ENCODE results near the gene POU3F4. TPM values are rescaled to one million over a fixed set of nuclear protein-coding genes. Genes with fewer than 3 reads are reported as not detected.
A peak's percentile ranks its signal among the peaks of the same experiment; 100 is the strongest.

The POU3F4 gene
- total RNA-seq, result not detected
- polyA plus RNA-seq, result not detected

- Histone ChIP-seq H3K4me1 (ENCODE audit: insufficient read depth) (no peaks in the 10 kb centered on the region), H3K36me3 (ENCODE audit: insufficient read depth) (no peaks in the 10 kb centered on the region), H3K27ac (ENCODE audit: low read depth) (no peak within 1 kb of the TSS), H3K4me3 (ENCODE audit: low read depth, low read length) (no peak within 1 kb of the TSS)
- DNase-seq (ENCODE audit: extremely low spot score), result no peak
- 2% methylated on average over 25 of the region's 25 CpGs for WGBS
Observed at GRCh38 chrX:83508006-83508405, at the start of gene POU3F4. Gene POU3F4, plus strand, starts transcription at chrX:83508290. Its CDS starts 35 bp downstream, at chrX:83508325.

GRCh38 chrX:83469551-83469950, 38.5 kb upstream of the POU3F4 start:
- Histone ChIP-seq H3K4me3 (ENCODE audit: low read depth, low read length) (no peak overlapping the region), H3K27ac (ENCODE audit: low read depth) (no peak overlapping the region), H3K4me1 (ENCODE audit: insufficient read depth) (no peaks in the 10 kb centered on the region), H3K36me3 (ENCODE audit: insufficient read depth) (no peaks in the 10 kb centered on the region)
- no peak for DNase-seq (ENCODE audit: extremely low spot score)

- Histone ChIP-seq H3K4me3 (ENCODE audit: low read depth, low read length) (no peak overlapping the region), H3K4me1 (ENCODE audit: insufficient read depth) (no peaks in the 10 kb centered on the region), H3K36me3 (ENCODE audit: insufficient read depth) (no peaks in the 10 kb centered on the region), H3K27ac (ENCODE audit: low read depth) (no peak overlapping the region)
- WGBS, result 36% methylated on average over 2 of the region's 2 CpGs
- DNase-seq (ENCODE audit: extremely low spot score), result no peak
Observed at GRCh38 chrX:83495898-83496297, 12.2 kb upstream of the POU3F4 start.

DNA sequence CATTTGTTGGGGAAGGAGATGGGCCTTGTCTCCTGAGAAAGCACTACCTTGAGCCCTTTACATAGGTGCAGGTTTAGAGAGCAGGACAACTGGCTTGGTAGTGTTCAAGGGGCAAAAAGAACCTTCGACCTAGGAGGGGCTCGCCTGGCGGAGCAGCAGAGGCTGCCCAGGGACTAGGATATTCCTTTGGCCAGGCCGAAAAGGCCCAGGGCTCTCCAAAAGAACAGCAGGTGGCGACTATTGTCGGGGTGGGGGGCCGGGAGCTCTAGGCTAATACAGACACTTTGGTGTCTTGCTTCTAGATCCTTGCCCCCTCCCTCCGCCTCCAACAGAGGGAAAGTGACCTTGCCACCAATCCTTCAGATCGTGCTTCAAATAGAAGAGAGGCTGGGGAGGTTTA, 7.1 kb upstream of the POU3F4 start:
- no peak for DNase-seq (ENCODE audit: extremely low spot score)
- no peak overlapping the region for H3K27ac ChIP-seq (ENCODE audit: low read depth)
- WGBS, result 9% methylated on average over 9 of the region's 9 CpGs
- H3K4me1 ChIP-seq (ENCODE audit: insufficient read depth), result no peaks in the 10 kb centered on the region
- H3K4me3 ChIP-seq (ENCODE audit: low read depth, low read length), result no peak overlapping the region
- H3K36me3 ChIP-seq (ENCODE audit: insufficient read depth), result no peaks in the 10 kb centered on the region

DNA sequence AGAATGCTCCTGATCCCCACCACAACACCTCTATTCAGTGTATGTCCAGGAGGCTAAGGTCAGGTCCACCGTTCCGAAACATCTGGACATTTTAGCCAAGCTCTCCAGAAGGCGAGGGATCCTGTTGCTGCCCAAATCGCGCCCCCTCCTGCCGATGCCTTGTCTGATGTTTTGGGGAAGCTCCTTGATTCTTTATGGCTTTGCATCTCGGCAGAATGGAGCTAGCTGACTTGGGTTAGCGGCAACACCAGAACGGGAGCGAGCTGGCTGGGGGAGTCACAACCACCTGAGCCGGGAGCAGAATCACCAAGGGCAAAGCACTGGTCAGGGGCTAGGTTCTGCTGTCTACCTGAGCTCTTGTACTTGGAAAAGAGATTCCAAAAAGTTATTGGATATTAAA, 6.6 kb upstream of the POU3F4 start:
- Histone ChIP-seq H3K36me3 (ENCODE audit: insufficient read depth) (no peaks in the 10 kb centered on the region), H3K4me1 (ENCODE audit: insufficient read depth) (no peaks in the 10 kb centered on the region), H3K27ac (ENCODE audit: low read depth) (no peak overlapping the region), H3K4me3 (ENCODE audit: low read depth, low read length) (no peak overlapping the region)
- WGBS, result 3% methylated on average over 11 of the region's 11 CpGs
- DNase-seq (ENCODE audit: extremely low spot score), result no peak

- H3K27ac ChIP-seq (ENCODE audit: low read depth), result no peak overlapping the region
- H3K4me3 ChIP-seq (ENCODE audit: low read depth, low read length), result no peak overlapping the region
- no peak for DNase-seq (ENCODE audit: extremely low spot score)
- 4% methylated on average over 11 of the region's 11 CpGs for WGBS
- no peaks in the 10 kb centered on the region for H3K36me3 ChIP-seq (ENCODE audit: insufficient read depth)
- H3K4me1 ChIP-seq (ENCODE audit: insufficient read depth), result no peaks in the 10 kb centered on the region
Observed at GRCh38 chrX:83504721-83505479, 3.2 kb upstream of the POU3F4 start.

DNA sequence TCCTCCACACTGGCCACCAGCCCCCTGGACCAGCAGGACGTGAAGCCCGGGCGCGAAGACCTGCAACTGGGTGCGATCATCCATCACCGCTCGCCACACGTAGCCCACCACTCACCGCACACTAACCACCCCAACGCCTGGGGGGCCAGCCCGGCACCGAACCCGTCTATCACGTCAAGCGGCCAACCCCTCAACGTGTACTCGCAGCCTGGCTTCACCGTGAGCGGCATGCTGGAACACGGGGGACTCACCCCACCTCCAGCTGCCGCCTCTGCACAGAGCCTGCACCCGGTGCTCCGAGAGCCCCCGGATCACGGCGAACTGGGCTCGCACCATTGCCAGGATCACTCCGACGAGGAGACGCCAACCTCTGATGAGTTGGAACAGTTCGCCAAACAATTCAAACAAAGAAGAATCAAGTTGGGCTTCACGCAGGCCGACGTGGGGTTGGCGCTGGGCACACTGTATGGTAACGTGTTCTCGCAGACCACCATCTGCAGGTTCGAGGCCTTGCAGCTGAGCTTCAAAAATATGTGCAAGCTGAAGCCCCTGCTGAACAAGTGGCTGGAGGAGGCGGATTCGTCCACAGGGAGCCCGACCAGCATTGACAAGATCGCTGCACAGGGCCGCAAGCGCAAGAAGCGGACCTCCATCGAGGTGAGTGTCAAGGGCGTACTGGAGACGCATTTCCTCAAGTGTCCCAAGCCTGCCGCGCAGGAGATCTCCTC, 600 bp downstream of the POU3F4 start:
- no peak for DNase-seq (ENCODE audit: extremely low spot score)
- H3K4me3 ChIP-seq (ENCODE audit: low read depth, low read length), result no peak overlapping the region
- 6% methylated on average over 50 of the region's 50 CpGs for WGBS
- no peaks in the 10 kb centered on the region for H3K36me3 ChIP-seq (ENCODE audit: insufficient read depth)
- no peak overlapping the region for H3K27ac ChIP-seq (ENCODE audit: low read depth)
- H3K4me1 ChIP-seq (ENCODE audit: insufficient read depth), result no peaks in the 10 kb centered on the region

DNA sequence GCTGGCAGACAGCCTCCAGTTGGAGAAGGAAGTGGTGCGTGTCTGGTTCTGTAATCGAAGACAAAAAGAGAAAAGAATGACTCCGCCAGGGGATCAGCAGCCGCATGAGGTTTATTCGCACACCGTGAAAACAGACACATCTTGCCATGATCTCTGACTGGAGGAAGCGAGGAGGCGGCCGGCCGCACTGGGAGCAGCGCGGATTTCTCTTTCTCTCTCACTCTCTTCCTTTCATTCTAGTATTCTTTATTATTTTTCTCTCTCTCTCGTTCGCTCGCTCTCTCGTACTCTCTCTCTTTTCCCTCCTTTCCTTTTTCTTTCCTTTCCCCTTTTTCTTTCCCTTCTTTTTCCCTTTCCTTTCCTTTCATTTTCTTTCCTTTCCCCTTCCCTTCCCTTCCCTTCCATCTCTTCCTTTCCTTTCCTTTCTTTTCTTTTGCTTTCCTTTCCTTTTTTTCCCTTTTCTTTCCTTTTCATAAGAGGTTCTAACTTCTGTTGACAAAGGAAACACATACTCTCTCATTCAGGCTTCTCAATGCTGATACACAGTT, 1.2 kb downstream of the POU3F4 start:
- no peak for DNase-seq (ENCODE audit: extremely low spot score)
- Histone ChIP-seq H3K27ac (ENCODE audit: low read depth) (no peak overlapping the region), H3K4me3 (ENCODE audit: low read depth, low read length) (no peak overlapping the region), H3K36me3 (ENCODE audit: insufficient read depth) (no peaks in the 10 kb centered on the region), H3K4me1 (ENCODE audit: insufficient read depth) (no peaks in the 10 kb centered on the region)
- 4% methylated on average over 16 of the region's 16 CpGs for WGBS

GRCh38 chrX:83510510-83511062, 2.5 kb downstream of the POU3F4 start:
- no peaks in the 10 kb centered on the region for H3K4me1 ChIP-seq (ENCODE audit: insufficient read depth)
- 2% methylated on average over 36 of the region's 36 CpGs for WGBS
- DNase-seq (ENCODE audit: extremely low spot score), result no peak
- H3K27ac ChIP-seq (ENCODE audit: low read depth), result no peak overlapping the region
- H3K4me3 ChIP-seq (ENCODE audit: low read depth, low read length), result peak overlapping the region; percentile 0
- no peaks in the 10 kb centered on the region for H3K36me3 ChIP-seq (ENCODE audit: insufficient read depth)

GRCh38 chrX:83511208-83511607, 3.1 kb downstream of the POU3F4 start:
- no peaks in the 10 kb centered on the region for H3K4me1 ChIP-seq (ENCODE audit: insufficient read depth)
- no peaks in the 10 kb centered on the region for H3K36me3 ChIP-seq (ENCODE audit: insufficient read depth)
- H3K27ac ChIP-seq (ENCODE audit: low read depth), result no peak overlapping the region
- no peak overlapping the region for H3K4me3 ChIP-seq (ENCODE audit: low read depth, low read length)
- DNase-seq (ENCODE audit: extremely low spot score), result no peak
- 6% methylated on average over 17 of the region's 17 CpGs for WGBS

DNA sequence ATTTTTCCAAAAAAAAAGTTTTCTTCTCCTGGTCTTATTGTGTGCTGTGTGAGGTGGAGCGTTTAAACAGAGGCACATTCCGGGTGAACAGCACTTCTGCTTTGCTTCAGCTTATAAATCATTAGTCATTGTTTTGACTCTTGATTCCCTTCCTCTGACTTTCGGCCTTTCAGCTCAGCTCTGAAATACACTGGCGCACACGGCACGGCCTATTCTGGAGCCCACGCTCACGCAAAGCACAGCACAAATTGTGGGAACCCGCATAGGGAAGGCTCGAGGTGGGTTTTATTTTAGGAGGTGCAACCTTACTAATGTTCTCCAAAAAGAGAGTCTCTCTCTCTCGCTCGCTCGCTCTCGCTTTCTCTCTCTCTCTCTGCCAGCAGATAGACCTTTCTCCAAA, 4.0 kb downstream of the POU3F4 start:
- Histone ChIP-seq H3K36me3 (ENCODE audit: insufficient read depth) (no peaks in the 10 kb centered on the region), H3K4me1 (ENCODE audit: insufficient read depth) (no peaks in the 10 kb centered on the region), H3K4me3 (ENCODE audit: low read depth, low read length) (no peak overlapping the region), H3K27ac (ENCODE audit: low read depth) (no peak overlapping the region)
- no peak for DNase-seq (ENCODE audit: extremely low spot score)
- 57% methylated on average over 14 of the region's 14 CpGs for WGBS

- WGBS, result 85% methylated on average over 1 of the region's 1 CpG
- no peak overlapping the region for H3K4me3 ChIP-seq (ENCODE audit: low read depth, low read length)
- H3K36me3 ChIP-seq (ENCODE audit: insufficient read depth), result no peaks in the 10 kb centered on the region
- DNase-seq (ENCODE audit: extremely low spot score), result no peak
- no peaks in the 10 kb centered on the region for H3K4me1 ChIP-seq (ENCODE audit: insufficient read depth)
- no peak overlapping the region for H3K27ac ChIP-seq (ENCODE audit: low read depth)
Observed at GRCh38 chrX:83516597-83516996, 8.5 kb downstream of the POU3F4 start.

- Histone ChIP-seq H3K27ac (ENCODE audit: low read depth) (no peak overlapping the region), H3K36me3 (ENCODE audit: insufficient read depth) (no peaks in the 10 kb centered on the region), H3K4me3 (ENCODE audit: low read depth, low read length) (no peak overlapping the region), H3K4me1 (ENCODE audit: insufficient read depth) (no peaks in the 10 kb centered on the region)
- 70% methylated on average over 1 of the region's 1 CpG for WGBS
- DNase-seq (ENCODE audit: extremely low spot score), result no peak
Observed at GRCh38 chrX:83521905-83522304, 13.8 kb downstream of the POU3F4 start.

GRCh38 chrX:83529950-83530349, 21.9 kb downstream of the POU3F4 start:
- 58% methylated on average over 1 of the region's 1 CpG for WGBS
- Histone ChIP-seq H3K4me1 (ENCODE audit: insufficient read depth) (no peaks in the 10 kb centered on the region), H3K36me3 (ENCODE audit: insufficient read depth) (no peaks in the 10 kb centered on the region), H3K4me3 (ENCODE audit: low read depth, low read length) (no peak overlapping the region), H3K27ac (ENCODE audit: low read depth) (no peak overlapping the region)
- no peak for DNase-seq (ENCODE audit: extremely low spot score)
